ENCODE data around the gene OR6C75. TPM values are rescaled to one million over a fixed set of nuclear protein-coding genes. Genes with fewer than 3 reads are reported as not detected.

The OR6C75 gene
- total and polyA plus RNA-seq, 2 of the 4 experiments (the other 2 are of a cell fraction): not detected

GRCh38 chr12:55385891-55386290 lies 23.1 kb downstream of the OR6C75 start:
- no peaks in the 10 kb centered on the region for H3K4me1 ChIP-seq (ENCODE audit: control insufficient read depth, insufficient read depth, low read length)
- H4K20me1 ChIP-seq (ENCODE audit: insufficient read depth, low read length): no peaks in the 10 kb centered on the region
- dilution Hi-C loops (cut with HindIII; ENCODE audit: low sequenced_read_pairs, unreplicated experiment) (no loop called here), intact Hi-C loops (cut with micrococcal nuclease) (loop anchor here (10.0 kb wide), 1 partner anchor 141 kb away; the partner anchor contains the start of gene OR6C74), in situ Hi-C loops (cut with MboI; ENCODE audit: low sequenced_read_pairs) (no loop called here)
- H3K79me1 ChIP-seq (ENCODE audit: low read depth in 1 of 2, low read length in 2 of 2): no peaks in the 10 kb centered on the region
- no peak overlapping the region for H3K4me3 ChIP-seq (ENCODE audit: insufficient read depth, low read depth, low read length)
- H3K18ac ChIP-seq (ENCODE audit: low read depth, low read length): no peak overlapping the region
- no peak overlapping the region for H3K56ac ChIP-seq (ENCODE audit: extremely low read depth, insufficient read depth, low read length)
- H4K8ac ChIP-seq (ENCODE audit: low read depth in 2 of 2, low read length in 2 of 2): no peak overlapping the region
- no peak overlapping the region for H2AK5ac ChIP-seq (ENCODE audit: low read depth, low read length)
- TF ChIP-seq RCOR1 (IDR thresholded peaks at IDR 0.05; ENCODE audit: insufficient replicate concordance, low read length): no peak
- no peak for TF ChIP-seq POLR2A (IDR thresholded peaks at IDR 0.05; ENCODE audit: low read depth, low read length)
- no peak for TF ChIP-seq RFX5 (IDR thresholded peaks at IDR 0.05; ENCODE audit: low read depth, low read length)
- no peak for TF ChIP-seq MAZ (IDR thresholded peaks at IDR 0.05; ENCODE audit: borderline replicate concordance, low read depth, low read length)
- no peak for TF ChIP-seq FOS (IDR thresholded peaks at IDR 0.05; ENCODE audit: low read depth, low read length)
- TF ChIP-seq MAFK (IDR thresholded peaks at IDR 0.05; ENCODE audit: low read depth, low read length): no peak
- no peak overlapping the region for H2BK15ac ChIP-seq (ENCODE audit: low read depth, low read length)
- H3K27ac ChIP-seq (ENCODE audit: insufficient read depth, low read length): no peak overlapping the region
- H2BK5ac ChIP-seq (ENCODE audit: low read depth, low read length, poor library complexity, severe bottlenecking): no peak overlapping the region
- BruUV-seq (replicated peaks): no TSS peak
- H3K27me3 ChIP-seq (ENCODE audit: control insufficient read depth, insufficient read depth, low read length): no peaks in the 10 kb centered on the region
- no peaks in the 10 kb centered on the region for H3K9me1 ChIP-seq (ENCODE audit: insufficient read depth, low read length)
- no peak overlapping the region for H4K91ac ChIP-seq (ENCODE audit: insufficient read depth, low read depth, low read length)
- ChIA-PET CTCF (no interaction called here), POLR2A (ENCODE audit: unreplicated experiment) (no interaction called here)
- H3K36me3 ChIP-seq (ENCODE audit: control insufficient read depth, insufficient read depth, low read length): no peaks in the 10 kb centered on the region
- no peak overlapping the region for H2BK20ac ChIP-seq (ENCODE audit: low read depth, low read length)
- H2BK120ac ChIP-seq (ENCODE audit: low read depth, low read length): no peak overlapping the region
- no peak overlapping the region for H4K5ac ChIP-seq (ENCODE audit: low read depth, low read length)
- H3K4me2 ChIP-seq (ENCODE audit: low read depth, low read length): no peak overlapping the region
- no peak overlapping the region for H2AFZ ChIP-seq (replicated peaks; ENCODE audit: low read length, poor library complexity)
- H3K23ac ChIP-seq (ENCODE audit: low read depth, low read length): no peak overlapping the region
- no peak overlapping the region for H2AK9ac ChIP-seq (replicated peaks; ENCODE audit: low read depth, low read length, poor library complexity)
- DNase-seq (no peak), ATAC-seq (ENCODE audit: low read depth) (no peak)
- no peak overlapping the region for H3K9ac ChIP-seq (ENCODE audit: low read depth, low read length)
- H3K9me3 ChIP-seq (ENCODE audit: control insufficient read depth, insufficient read depth, low read length): no peaks in the 10 kb centered on the region
- H3K4ac ChIP-seq (ENCODE audit: low read depth, low read length): no peak overlapping the region
- no peak overlapping the region for H3K14ac ChIP-seq (replicated peaks; ENCODE audit: low read depth, low read length)

Data from IMR-90 (cell line).